ENCODE data around the gene ENHO. TPM values are rescaled to one million over a fixed set of nuclear protein-coding genes. Genes with fewer than 3 reads are reported as not detected.

Gene ENHO
- total and polyA plus RNA-seq, 2 donors (not counting 1 experiment from before 2014, with no cell fraction given): not detected

DNA sequence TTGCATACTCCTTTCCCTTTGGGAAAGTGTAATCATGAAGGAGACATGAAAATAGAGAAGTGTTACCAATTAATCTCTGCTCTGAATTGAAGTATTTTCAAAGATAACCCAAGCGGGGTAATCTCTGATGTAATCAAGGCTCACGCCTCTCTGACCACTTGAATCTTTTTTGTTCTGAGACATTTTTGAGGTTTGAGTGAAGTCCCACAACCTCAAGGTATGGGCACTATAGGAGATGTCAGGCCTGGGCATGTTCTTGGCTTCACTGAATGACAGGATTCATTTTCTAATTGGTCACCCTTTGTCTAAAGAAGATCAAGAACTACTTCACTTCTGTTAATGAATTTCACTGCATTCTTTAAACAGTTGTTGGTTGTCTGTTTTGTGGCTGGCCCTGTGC, 23.7 kb downstream of the ENHO start:
- H3K4me1 ChIP-seq (ENCODE audit: control insufficient read depth in 2 of 2, insufficient read depth in 2 of 2, low read length in 2 of 2): peaks cover 0 to 3% of the 10 kb centered on the region in 2 donors
- no peak for TF ChIP-seq EZH2 (IDR thresholded peaks at IDR 0.05; ENCODE audit: borderline replicate concordance, insufficient read depth, low read depth, low read length, poor library complexity, severe bottlenecking)
- TF ChIP-seq, protein P1, sequence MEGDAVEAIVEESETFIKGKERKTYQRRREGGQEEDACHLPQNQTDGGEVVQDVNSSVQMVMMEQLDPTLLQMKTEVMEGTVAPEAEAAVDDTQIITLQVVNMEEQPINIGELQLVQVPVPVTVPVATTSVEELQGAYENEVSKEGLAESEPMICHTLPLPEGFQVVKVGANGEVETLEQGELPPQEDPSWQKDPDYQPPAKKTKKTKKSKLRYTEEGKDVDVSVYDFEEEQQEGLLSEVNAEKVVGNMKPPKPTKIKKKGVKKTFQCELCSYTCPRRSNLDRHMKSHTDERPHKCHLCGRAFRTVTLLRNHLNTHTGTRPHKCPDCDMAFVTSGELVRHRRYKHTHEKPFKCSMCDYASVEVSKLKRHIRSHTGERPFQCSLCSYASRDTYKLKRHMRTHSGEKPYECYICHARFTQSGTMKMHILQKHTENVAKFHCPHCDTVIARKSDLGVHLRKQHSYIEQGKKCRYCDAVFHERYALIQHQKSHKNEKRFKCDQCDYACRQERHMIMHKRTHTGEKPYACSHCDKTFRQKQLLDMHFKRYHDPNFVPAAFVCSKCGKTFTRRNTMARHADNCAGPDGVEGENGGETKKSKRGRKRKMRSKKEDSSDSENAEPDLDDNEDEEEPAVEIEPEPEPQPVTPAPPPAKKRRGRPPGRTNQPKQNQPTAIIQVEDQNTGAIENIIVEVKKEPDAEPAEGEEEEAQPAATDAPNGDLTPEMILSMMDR (IDR thresholded peaks at IDR 0.05): no peak
- no peaks in the 10 kb centered on the region for H3K36me3 ChIP-seq (replicated peaks in 1 of 2; ENCODE audit: control extremely low read depth in 1 of 2, control insufficient read depth in 1 of 2, extremely low read depth in 1 of 2, insufficient read depth in 2 of 2, low read length in 1 of 2)
- H3K9me3 ChIP-seq (ENCODE audit: control extremely low read depth in 1 of 3, control insufficient read depth in 2 of 3, insufficient read depth in 1 of 3, low read length in 2 of 3): no peaks in the 10 kb centered on the region
- H3K79me2 ChIP-seq (ENCODE audit: control insufficient read depth, insufficient read depth, low read length): no peaks in the 10 kb centered on the region
- Mint-ChIP-seq H3K4me3 (no peak overlapping the region), H3K27ac (no peak overlapping the region), H3K27me3 (peaks cover 27% of the 10 kb centered on the region), H3K9me3 (ENCODE audit: insufficient read depth) (no peaks in the 10 kb centered on the region), H3K4me1 (no peaks in the 10 kb centered on the region)
- WGBS (ENCODE audit: insufficient coverage): 92% methylated on average over 2 of the region's 2 CpGs
- peaks cover 0 to 12% (median 4%) of the 10 kb centered on the region in 4 experiments for H3K27me3 ChIP-seq (replicated peaks in 1 of 4; ENCODE audit: control extremely low read depth in 1 of 4, control insufficient read depth in 3 of 4, insufficient read depth in 4 of 4, low read length in 3 of 4)
- H3K4me2 ChIP-seq (replicated peaks; ENCODE audit: low read depth, low read length, poor library complexity, severe bottlenecking): no peak overlapping the region
- ChIA-PET CTCF (interaction anchor here (0.6 to 3.2 kb wide), 7 partner anchors 55 to 875 kb away, joined by 3 to 17 read pairs (median 4); no protein-coding TSS in a partner anchor), POLR2A (no interaction called here)
- no peak overlapping the region for H2AFZ ChIP-seq (ENCODE audit: insufficient read depth, low read depth, low read length, poor library complexity, severe bottlenecking)
- H3K27ac ChIP-seq (ENCODE audit: low read length in 2 of 2): no peak overlapping the region
- intact Hi-C loops (cut with micrococcal nuclease): no loop called here
- DNase-seq (no peak), ATAC-seq (ENCODE audit: low read depth) (no peak)
- no peak overlapping the region for H3K4me3 ChIP-seq (ENCODE audit: control extremely low read depth in 1 of 5, extremely low read depth in 1 of 5, insufficient read depth in 1 of 5, low read depth in 2 of 5, low read length in 4 of 5)
- H3K9ac ChIP-seq (ENCODE audit: low read length): no peak overlapping the region
- no peaks in the 10 kb centered on the region for H4K20me1 ChIP-seq (ENCODE audit: control insufficient read depth, insufficient read depth, low read length, poor library complexity, severe bottlenecking)

DNA sequence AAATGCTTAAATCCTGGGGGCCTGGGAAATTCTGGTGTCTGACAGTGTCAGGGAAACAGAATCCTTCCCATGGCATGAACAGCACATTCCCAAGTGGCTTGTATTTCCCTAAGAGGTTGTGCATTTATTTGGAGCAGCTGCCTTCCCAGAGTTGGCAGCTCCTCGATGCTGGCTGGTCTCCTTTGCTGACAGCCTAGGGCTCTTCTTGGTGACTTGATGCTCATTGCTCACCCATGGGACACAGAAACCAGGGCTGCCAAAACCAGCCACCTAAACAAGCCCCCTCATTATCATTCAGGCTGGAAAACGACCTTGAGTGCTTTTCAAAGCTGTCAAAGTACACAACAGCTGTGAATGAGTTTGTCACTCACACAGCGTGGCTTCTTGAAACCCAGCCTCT, 24.2 kb downstream of the ENHO start:
- Histone ChIP-seq H3K4me3 (ENCODE audit: control extremely low read depth in 1 of 5, extremely low read depth in 1 of 5, insufficient read depth in 1 of 5, low read depth in 2 of 5, low read length in 4 of 5) (no peak overlapping the region), H3K27me3 (replicated peaks in 1 of 4; ENCODE audit: control extremely low read depth in 1 of 4, control insufficient read depth in 3 of 4, insufficient read depth in 4 of 4, low read length in 3 of 4) (peaks cover 0 to 12% (median 4%) of the 10 kb centered on the region in 4 experiments), H3K27ac (ENCODE audit: low read length in 2 of 2) (no peak overlapping the region), H3K4me1 (ENCODE audit: control insufficient read depth in 2 of 2, insufficient read depth in 2 of 2, low read length in 2 of 2) (peaks cover 0 to 3% of the 10 kb centered on the region in 2 donors), H3K79me2 (ENCODE audit: control insufficient read depth, insufficient read depth, low read length) (no peaks in the 10 kb centered on the region), H3K9me3 (ENCODE audit: control extremely low read depth in 1 of 3, control insufficient read depth in 2 of 3, insufficient read depth in 1 of 3, low read length in 2 of 3) (no peaks in the 10 kb centered on the region), H2AFZ (ENCODE audit: insufficient read depth, low read depth, low read length, poor library complexity, severe bottlenecking) (no peak overlapping the region), H3K36me3 (replicated peaks in 1 of 2; ENCODE audit: control extremely low read depth in 1 of 2, control insufficient read depth in 1 of 2, extremely low read depth in 1 of 2, insufficient read depth in 2 of 2, low read length in 1 of 2) (no peaks in the 10 kb centered on the region), H3K4me2 (replicated peaks; ENCODE audit: low read depth, low read length, poor library complexity, severe bottlenecking) (no peak overlapping the region), H4K20me1 (ENCODE audit: control insufficient read depth, insufficient read depth, low read length, poor library complexity, severe bottlenecking) (no peaks in the 10 kb centered on the region), H3K9ac (ENCODE audit: low read length) (no peak overlapping the region)
- DNase-seq (no peak), ATAC-seq (ENCODE audit: low read depth) (no peak)
- TF ChIP-seq EZH2 (IDR thresholded peaks at IDR 0.05; ENCODE audit: borderline replicate concordance, insufficient read depth, low read depth, low read length, poor library complexity, severe bottlenecking): no peak
- TF ChIP-seq, protein P1 (IDR thresholded peaks at IDR 0.05): no peak
- Mint-ChIP-seq H3K27ac (no peak overlapping the region), H3K4me1 (no peaks in the 10 kb centered on the region), H3K27me3 (peaks cover 27% of the 10 kb centered on the region), H3K4me3 (no peak overlapping the region), H3K9me3 (ENCODE audit: insufficient read depth) (no peaks in the 10 kb centered on the region)
- ChIA-PET CTCF (interaction anchor here (0.6 to 3.2 kb wide), 7 partner anchors 26 to 875 kb away, joined by 3 to 17 read pairs (median 4); no protein-coding TSS in a partner anchor), POLR2A (no interaction called here)
- 46% methylated on average over 3 of the region's 3 CpGs for WGBS (ENCODE audit: insufficient coverage)
- intact Hi-C loops (cut with micrococcal nuclease): no loop called here

Measured in B cell (primary cell).